Measurements from ENCODE around the gene CAPZB. TPM values are rescaled to one million over a fixed set of nuclear protein-coding genes. Genes with fewer than 3 reads are reported as not detected.

The CAPZB gene
- total RNA-seq, 2 donors from 2014 or later: 336 to 373 TPM

GRCh38 chr1:19348441-19349198 lies 136.7 kb downstream of the CAPZB start:
- Mint-ChIP-seq H3K27ac (no peak overlapping the region), H3K9me3 (no peaks in the 10 kb centered on the region), H3K36me3 (ENCODE audit: insufficient read depth in 2 of 2) (no peaks in the 10 kb centered on the region), H3K4me3 (no peak overlapping the region), H3K4me1 (ENCODE audit: low read depth) (no peaks in the 10 kb centered on the region), H3K27me3 (ENCODE audit: low read depth) (no peaks in the 10 kb centered on the region)
- ATAC-seq (replicated peaks in 1 of 2) (no peak), DNase-seq (no peak)

GRCh38 chr1:19347533-19348172 lies 137.7 kb downstream of the CAPZB start:
- Mint-ChIP-seq H3K36me3 (ENCODE audit: insufficient read depth in 2 of 2) (no peaks in the 10 kb centered on the region), H3K4me3 (no peak overlapping the region), H3K27ac (peak overlapping the region; percentile 60), H3K9me3 (no peaks in the 10 kb centered on the region), H3K27me3 (ENCODE audit: low read depth) (no peaks in the 10 kb centered on the region), H3K4me1 (ENCODE audit: low read depth) (no peaks in the 10 kb centered on the region)
- DNase-seq: no peak
- ATAC-seq (replicated peaks in 1 of 2): no peak

GRCh38 chr1:19346026-19346425 lies 139.3 kb downstream of the CAPZB start:
- H3K4me1 Mint-ChIP-seq (ENCODE audit: low read depth): peaks cover 9% of the 10 kb centered on the region
- no peak for DNase-seq
- ATAC-seq (replicated peaks in 1 of 2): no peak
- peak overlapping the region; percentile 13 for H3K27ac Mint-ChIP-seq
- no peak overlapping the region for H3K4me3 Mint-ChIP-seq
- H3K9me3 Mint-ChIP-seq: no peaks in the 10 kb centered on the region
- peaks cover 0 to 2% of the 10 kb centered on the region in 2 donors for H3K36me3 Mint-ChIP-seq (ENCODE audit: insufficient read depth in 2 of 2)
- H3K27me3 Mint-ChIP-seq (ENCODE audit: low read depth): no peaks in the 10 kb centered on the region

- no peak overlapping the region for H3K27ac Mint-ChIP-seq
- no peak overlapping the region for H3K4me3 Mint-ChIP-seq
- peaks cover 9% of the 10 kb centered on the region for H3K4me1 Mint-ChIP-seq (ENCODE audit: low read depth)
- peaks cover under 1 to 2% of the 10 kb centered on the region in 2 donors for H3K36me3 Mint-ChIP-seq (ENCODE audit: insufficient read depth in 2 of 2)
- DNase-seq: no peak
- ATAC-seq (replicated peaks in 1 of 2): no peak
- no peaks in the 10 kb centered on the region for H3K9me3 Mint-ChIP-seq
- H3K27me3 Mint-ChIP-seq (ENCODE audit: low read depth): no peaks in the 10 kb centered on the region
These were observed 139.9 kb downstream of the CAPZB start for GRCh38 chr1:19345391-19345790.

DNA sequence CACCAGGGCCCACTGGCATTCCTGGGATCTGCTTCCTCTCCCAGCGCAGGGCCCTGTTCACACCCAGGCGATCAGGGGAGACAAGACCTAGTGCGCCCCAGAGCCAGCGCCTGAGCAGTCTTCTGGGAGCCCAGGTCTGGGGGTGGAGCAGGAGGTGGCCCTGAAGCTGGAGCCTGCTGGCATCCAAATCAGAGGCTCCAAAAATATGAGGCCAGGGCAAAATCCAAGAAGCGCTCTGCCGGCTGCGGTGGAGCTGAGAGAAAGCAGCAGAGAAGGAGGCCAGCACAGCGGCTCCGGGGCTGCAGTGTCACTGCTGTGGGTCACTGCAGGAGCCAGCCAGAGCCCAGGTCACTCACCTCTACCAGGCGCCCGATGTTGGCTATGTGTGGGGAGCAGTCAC lies 140.5 kb downstream of the CAPZB start:
- H3K27me3 Mint-ChIP-seq (ENCODE audit: low read depth): no peaks in the 10 kb centered on the region

GRCh38 chr1:19344372-19344810 lies 140.9 kb downstream of the CAPZB start:
- Mint-ChIP-seq H3K4me1 (ENCODE audit: low read depth) (peaks cover 9% of the 10 kb centered on the region), H3K27ac (no peak overlapping the region), H3K36me3 (ENCODE audit: insufficient read depth in 2 of 2) (peaks cover 2 to 3% of the 10 kb centered on the region in 2 donors), H3K27me3 (ENCODE audit: low read depth) (no peaks in the 10 kb centered on the region), H3K4me3 (no peak overlapping the region), H3K9me3 (no peaks in the 10 kb centered on the region)
- DNase-seq (peak; percentile 49 to 68), ATAC-seq (replicated peaks in 1 of 2) (peak; percentile 55 to 61)

More for the DNA sequence above, 140.5 kb downstream of the CAPZB start:
- Mint-ChIP-seq H3K36me3 (ENCODE audit: insufficient read depth in 2 of 2) (peaks cover 2 to 3% of the 10 kb centered on the region in 2 donors), H3K4me3 (no peak overlapping the region), H3K4me1 (ENCODE audit: low read depth) (peaks cover 9% of the 10 kb centered on the region), H3K27ac (no peak overlapping the region), H3K9me3 (no peaks in the 10 kb centered on the region)
- DNase-seq: no peak
- no peak for ATAC-seq (replicated peaks in 1 of 2)

- no peak overlapping the region for H3K4me3 Mint-ChIP-seq
- H3K4me1 Mint-ChIP-seq (ENCODE audit: low read depth): peaks cover 9% of the 10 kb centered on the region
- no peak overlapping the region for H3K27ac Mint-ChIP-seq
- peaks cover 2 to 3% of the 10 kb centered on the region in 2 donors for H3K36me3 Mint-ChIP-seq (ENCODE audit: insufficient read depth in 2 of 2)
- H3K9me3 Mint-ChIP-seq: no peaks in the 10 kb centered on the region
- ATAC-seq (replicated peaks in 1 of 2): no peak
- H3K27me3 Mint-ChIP-seq (ENCODE audit: low read depth): no peaks in the 10 kb centered on the region
- DNase-seq: no peak
These were observed 141.6 kb downstream of the CAPZB start for GRCh38 chr1:19343617-19344350.

GRCh38 chr1:19342894-19343616 lies 142.3 kb downstream of the CAPZB start:
- no peak for ATAC-seq (replicated peaks in 1 of 2)
- Mint-ChIP-seq H3K4me3 (no peak overlapping the region), H3K4me1 (ENCODE audit: low read depth) (peaks cover 11% of the 10 kb centered on the region), H3K27me3 (ENCODE audit: low read depth) (no peaks in the 10 kb centered on the region), H3K36me3 (ENCODE audit: insufficient read depth in 2 of 2) (peaks cover 2 to 3% of the 10 kb centered on the region in 2 donors), H3K27ac (no peak overlapping the region), H3K9me3 (no peaks in the 10 kb centered on the region)
- DNase-seq: no peak

DNA sequence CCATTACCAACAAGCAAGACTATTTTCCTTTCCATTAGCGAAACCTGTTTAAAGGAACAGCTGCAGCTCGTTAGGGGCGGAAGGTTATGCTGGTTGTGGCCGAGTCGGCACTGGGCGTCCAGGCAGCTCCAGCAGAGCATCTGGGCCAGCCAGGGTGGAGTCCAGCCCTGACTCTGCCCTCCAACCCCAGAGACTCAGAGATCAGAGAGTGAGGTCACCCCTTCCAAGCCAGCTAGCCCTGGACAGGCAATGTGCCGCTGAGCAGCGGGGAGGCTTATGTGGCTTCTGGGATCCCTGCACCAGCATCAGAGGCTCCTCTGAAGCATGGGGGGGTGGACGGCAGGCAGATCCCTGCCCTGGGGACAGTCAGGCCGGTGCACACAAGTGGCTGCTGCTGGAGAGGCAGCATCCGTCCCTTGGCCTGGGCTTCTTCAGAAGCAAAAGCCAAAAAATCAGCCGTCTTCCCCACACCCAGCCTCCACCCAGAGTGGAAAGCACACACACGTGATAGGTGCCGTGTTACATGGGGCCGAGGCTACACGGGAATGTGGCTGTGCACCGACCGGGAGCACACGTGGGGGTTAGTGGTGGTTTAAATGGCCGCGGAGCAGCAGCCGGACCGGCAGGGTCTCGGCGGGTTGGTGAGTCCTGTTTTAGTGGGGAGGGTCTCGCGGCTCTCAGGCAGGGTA lies 143.1 kb downstream of the CAPZB start:
- Mint-ChIP-seq H3K27ac (no peak overlapping the region), H3K36me3 (ENCODE audit: insufficient read depth in 2 of 2) (peaks cover 2 to 3% of the 10 kb centered on the region in 2 donors), H3K9me3 (no peaks in the 10 kb centered on the region), H3K4me1 (ENCODE audit: low read depth) (peaks cover 20% of the 10 kb centered on the region), H3K27me3 (ENCODE audit: low read depth) (no peaks in the 10 kb centered on the region), H3K4me3 (no peak overlapping the region)
- DNase-seq: no peak
- no peak for ATAC-seq (replicated peaks in 1 of 2)

DNA sequence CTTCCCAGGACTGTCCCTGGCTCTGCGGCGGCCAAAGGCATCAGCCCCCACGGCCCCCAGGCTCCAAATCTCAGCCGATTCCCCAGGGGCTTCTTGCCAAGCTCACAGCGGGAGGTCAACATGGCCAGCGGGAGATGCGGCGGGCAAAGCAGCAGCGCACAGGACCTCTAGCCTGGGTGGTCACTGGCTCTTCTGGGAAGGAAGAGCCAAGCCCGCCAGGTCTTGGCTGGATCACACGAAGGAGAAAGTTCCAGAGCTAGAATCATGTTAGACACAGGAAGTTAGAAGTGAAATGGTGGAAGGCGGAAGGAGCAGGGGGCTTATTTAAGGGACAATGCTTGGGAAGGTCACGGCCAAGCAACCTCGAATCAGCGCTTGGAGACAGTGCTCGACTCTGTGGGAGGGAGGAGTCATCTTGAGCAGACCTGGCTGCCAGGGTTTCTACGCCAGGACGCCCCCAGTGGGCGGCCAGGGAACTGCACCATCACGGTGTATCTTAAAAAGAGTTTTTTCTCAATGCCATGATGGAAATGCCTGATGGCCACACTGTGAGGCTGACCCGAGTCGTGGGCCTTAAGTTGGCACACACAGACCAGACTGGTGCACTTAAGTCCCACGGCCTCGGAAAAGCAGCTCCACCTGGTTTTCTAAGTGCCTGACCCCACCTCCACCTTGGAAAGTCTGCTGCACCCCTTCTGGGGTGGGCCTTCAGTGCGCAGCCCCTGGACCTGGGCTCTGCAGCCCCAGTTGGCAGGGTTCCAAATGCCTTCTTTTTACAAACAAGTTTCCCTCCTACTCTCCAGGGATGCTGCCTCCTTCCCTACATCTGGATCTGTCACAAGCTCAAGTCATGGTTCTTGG lies 143.9 kb downstream of the CAPZB start:
- ATAC-seq (replicated peaks in 1 of 2) (peak; percentile 40 to 58), DNase-seq (peak; percentile 77 to 86)
- peak overlapping the region; percentile 42 for H3K27ac Mint-ChIP-seq
- H3K4me1 Mint-ChIP-seq (ENCODE audit: low read depth): peaks cover 28% of the 10 kb centered on the region
- H3K9me3 Mint-ChIP-seq: no peaks in the 10 kb centered on the region
- no peak overlapping the region for H3K4me3 Mint-ChIP-seq
- H3K27me3 Mint-ChIP-seq (ENCODE audit: low read depth): no peaks in the 10 kb centered on the region
- peaks cover 2 to 3% of the 10 kb centered on the region in 2 donors for H3K36me3 Mint-ChIP-seq (ENCODE audit: insufficient read depth in 2 of 2)

DNA sequence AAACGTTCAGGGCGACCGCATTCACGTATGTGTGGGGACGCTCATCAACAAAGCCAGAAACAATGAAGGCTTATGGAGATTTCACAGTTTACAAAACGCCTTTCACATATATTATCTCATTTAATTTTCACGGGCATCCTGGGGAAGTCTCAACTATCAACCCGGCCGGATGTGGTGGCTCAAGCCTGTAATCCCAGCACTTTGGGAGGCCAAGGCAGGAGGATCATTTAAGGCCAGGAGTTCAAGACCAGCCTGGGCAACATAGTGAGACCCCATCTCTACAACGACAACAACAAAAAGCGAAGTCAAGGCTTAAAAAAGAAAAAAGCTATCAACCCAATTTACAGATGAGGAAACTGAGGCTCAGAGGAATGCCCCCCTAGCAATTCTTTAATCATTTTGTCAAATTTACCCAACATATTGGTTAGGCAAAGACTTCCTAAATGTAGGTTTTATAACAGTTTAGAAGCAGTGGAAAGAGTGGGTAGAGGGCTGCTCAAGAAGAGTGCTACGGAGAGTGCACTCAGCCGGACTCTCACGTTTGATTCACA lies 144.9 kb downstream of the CAPZB start:
- Mint-ChIP-seq H3K27me3 (ENCODE audit: low read depth) (no peaks in the 10 kb centered on the region), H3K4me3 (no peak overlapping the region), H3K9me3 (no peaks in the 10 kb centered on the region), H3K36me3 (ENCODE audit: insufficient read depth in 2 of 2) (peaks cover 2 to 3% of the 10 kb centered on the region in 2 donors), H3K4me1 (ENCODE audit: low read depth) (peaks cover 37% of the 10 kb centered on the region), H3K27ac (peak overlapping the region; percentile 30)
- DNase-seq (no peak), ATAC-seq (replicated peaks in 1 of 2) (no peak)
